Measurements from ENCODE around the gene DONSON. TPM values are rescaled to one million over a fixed set of nuclear protein-coding genes. Genes with fewer than 3 reads are reported as not detected.

DONSON gene
- total RNA-seq, 2 experiments from 2014 or later: 36.8 to 41.5 TPM

- no peak overlapping the region for H3K27ac Mint-ChIP-seq
- peaks cover 84% of the 10 kb centered on the region for H3K36me3 Mint-ChIP-seq (ENCODE audit: low read depth)
- no peak for ATAC-seq
- H3K9me3 Mint-ChIP-seq: no peaks in the 10 kb centered on the region
- peaks cover 54% of the 10 kb centered on the region for H3K4me1 Mint-ChIP-seq (ENCODE audit: low read depth)
- no peak for DNase-seq
- CTCF ChIA-PET: interaction anchor here (0.8 to 2.5 kb wide), 7 partner anchors 9 to 73 kb away, joined by 3 to 10 read pairs (median 3); no protein-coding TSS in a partner anchor
- intact Hi-C loops (cut with micrococcal nuclease): no loop called here
- no peaks in the 10 kb centered on the region for H3K27me3 Mint-ChIP-seq
- POLR2A ChIA-PET: interaction anchor here (0.7 to 7.4 kb wide), 7 partner anchors 12 to 38 kb away, joined by 3 to 44 read pairs (median 5); partner anchors contain the start of genes DONSON, GART and SON
- no peak overlapping the region for H3K4me3 Mint-ChIP-seq
- TF ChIP-seq CTCF (IDR thresholded peaks at IDR 0.05): no peak
Measured at GRCh38 chr21:33554982-33555344, 33.5 kb downstream of the DONSON start.

- no peak for ATAC-seq
- Mint-ChIP-seq H3K36me3 (ENCODE audit: low read depth) (peaks cover 84% of the 10 kb centered on the region), H3K9me3 (no peaks in the 10 kb centered on the region), H3K27ac (peak overlapping the region; percentile 76), H3K27me3 (no peaks in the 10 kb centered on the region), H3K4me1 (ENCODE audit: low read depth) (peaks cover 54% of the 10 kb centered on the region), H3K4me3 (peak overlapping the region; percentile 34)
- ChIA-PET POLR2A (interaction anchor here (0.7 to 7.4 kb wide), 9 partner anchors 12 to 54 kb away, joined by 3 to 44 read pairs (median 4); partner anchors contain the start of genes DONSON, GART and SON), CTCF (interaction anchor here (1.0 to 2.5 kb wide), 6 partner anchors 9 to 51 kb away, joined by 3 to 10 read pairs (median 4); no protein-coding TSS in a partner anchor)
- DNase-seq: no peak
- no peak for TF ChIP-seq CTCF (IDR thresholded peaks at IDR 0.05)
- intact Hi-C loops (cut with micrococcal nuclease): no loop called here
Measured at GRCh38 chr21:33554236-33554981, 34.1 kb downstream of the DONSON start.

GRCh38 chr21:33552999-33553598 is 35.4 kb downstream of the DONSON start:
- no peak overlapping the region for H3K4me3 Mint-ChIP-seq
- CTCF ChIA-PET: interaction anchor here (0.6 to 2.0 kb wide), 2 partner anchors 53 to 213 kb away, joined by 4 to 5 read pairs; no protein-coding TSS in a partner anchor
- H3K4me1 Mint-ChIP-seq (ENCODE audit: low read depth): peaks cover 54% of the 10 kb centered on the region
- intact Hi-C loops (cut with micrococcal nuclease): no loop called here
- no peaks in the 10 kb centered on the region for H3K9me3 Mint-ChIP-seq
- H3K27me3 Mint-ChIP-seq: no peaks in the 10 kb centered on the region
- H3K36me3 Mint-ChIP-seq (ENCODE audit: low read depth): peaks cover 83% of the 10 kb centered on the region
- no peak overlapping the region for H3K27ac Mint-ChIP-seq
- POLR2A ChIA-PET: interaction anchor here (1.4 to 2.6 kb wide), 2 partner anchors 11 to 13 kb away, joined by 6 to 32 read pairs; partner anchors contain the start of genes GART and SON
- no peak for ATAC-seq
- TF ChIP-seq CTCF (IDR thresholded peaks at IDR 0.05): no peak
- no peak for DNase-seq

GRCh38 chr21:33552093-33552998 is 36.1 kb downstream of the DONSON start:
- Mint-ChIP-seq H3K36me3 (ENCODE audit: low read depth) (peaks cover 76% of the 10 kb centered on the region), H3K27me3 (no peaks in the 10 kb centered on the region), H3K9me3 (no peaks in the 10 kb centered on the region), H3K27ac (peak overlapping the region; percentile 34), H3K4me3 (no peak overlapping the region), H3K4me1 (ENCODE audit: low read depth) (peaks cover 54% of the 10 kb centered on the region)
- no peak for TF ChIP-seq CTCF (IDR thresholded peaks at IDR 0.05)
- intact Hi-C loops (cut with micrococcal nuclease): no loop called here
- ChIA-PET CTCF (interaction anchor here (1.0 to 2.0 kb wide), 2 partner anchors 32 to 53 kb away, joined by 3 to 5 read pairs; no protein-coding TSS in a partner anchor), POLR2A (interaction anchor here (0.6 to 2.6 kb wide), 6 partner anchors 9 to 333 kb away, joined by 3 to 32 read pairs (median 4); partner anchors contain the start of genes GART and SON)
- no peak for DNase-seq
- peak; percentile 14 for ATAC-seq
